A172 (cell line): ENCODE measurements around the gene NT5C1B. TPM values are rescaled to one million over a fixed set of nuclear protein-coding genes. Genes with fewer than 3 reads are reported as not detected.

ENCODE experiments used
- DNase-seq: peaks from one replicate; pipeline ENCODE4 v3.0.0-alpha.2; 2015; ENCODE audit warnings: low spot score
- total RNA-seq: library from RNA; depleted of rRNA; stranded (reverse); fragments of >200 nt; shearing (Covaris generic); gene quantifications from 2 replicates; pipeline ENCODE4 v1.2.3, GENCODE V29; 2014

The NT5C1B gene
- total RNA-seq, 1 experiment from 2014 or later = not detected

DNA sequence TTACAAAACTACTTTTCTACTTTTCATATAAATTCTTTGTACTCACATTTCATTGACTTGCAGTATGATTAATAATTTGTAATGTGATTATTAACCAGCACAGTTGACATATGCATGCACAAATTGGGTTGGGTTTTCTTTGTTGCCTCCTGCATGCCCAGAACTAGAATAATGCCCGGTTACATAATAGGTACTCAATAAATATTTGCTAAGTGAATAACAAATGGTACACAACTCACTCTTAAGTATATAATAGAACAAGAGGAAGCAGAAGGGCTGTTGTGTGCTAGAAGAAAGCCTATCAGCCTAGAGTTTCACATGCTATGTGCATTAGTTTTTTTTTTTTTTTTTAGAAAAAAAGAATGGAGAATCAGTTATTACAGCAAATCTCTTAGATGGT, 38.2 kb downstream of the NT5C1B start:
- DNase-seq = no peak

DNA sequence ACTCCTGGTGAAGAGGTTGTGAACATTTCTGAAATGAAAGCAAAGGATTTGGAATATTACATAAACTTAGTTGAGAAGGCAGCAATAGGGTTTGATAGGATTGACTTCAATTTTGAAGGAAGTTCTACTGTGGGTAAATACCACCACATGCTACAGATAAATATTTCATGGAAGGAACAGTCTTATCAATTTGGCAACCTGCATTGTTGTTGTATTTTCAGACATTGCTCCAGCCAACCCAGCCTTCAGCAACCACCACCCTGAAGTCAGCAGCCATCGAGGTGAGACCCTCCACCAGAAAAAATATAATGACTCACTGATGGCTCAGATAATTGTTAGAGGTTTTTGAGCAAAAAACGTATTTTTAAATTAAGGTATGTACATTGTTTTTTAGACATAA, 38.9 kb downstream of the NT5C1B start:
- DNase-seq = no peak

DNA sequence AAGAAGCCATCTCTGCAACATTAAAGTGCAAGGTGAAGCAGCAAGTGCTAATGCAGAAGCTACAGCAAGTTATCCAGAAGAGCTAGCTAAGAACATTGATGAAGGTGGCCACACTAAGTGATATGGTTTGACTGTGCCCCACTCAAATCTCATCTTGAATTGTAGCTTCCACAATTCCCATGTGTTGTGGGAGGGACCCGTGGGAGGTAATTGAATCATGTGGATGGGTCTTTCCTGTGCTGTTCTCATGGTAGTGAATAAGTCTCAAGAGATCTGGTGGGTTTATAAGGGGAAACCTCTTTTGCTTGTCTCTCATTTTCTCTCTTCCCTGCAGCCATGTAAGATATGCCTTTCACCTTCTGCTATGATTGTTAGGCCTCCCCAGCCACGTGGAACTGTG, 40.3 kb downstream of the NT5C1B start:
- no peak for DNase-seq

DNA sequence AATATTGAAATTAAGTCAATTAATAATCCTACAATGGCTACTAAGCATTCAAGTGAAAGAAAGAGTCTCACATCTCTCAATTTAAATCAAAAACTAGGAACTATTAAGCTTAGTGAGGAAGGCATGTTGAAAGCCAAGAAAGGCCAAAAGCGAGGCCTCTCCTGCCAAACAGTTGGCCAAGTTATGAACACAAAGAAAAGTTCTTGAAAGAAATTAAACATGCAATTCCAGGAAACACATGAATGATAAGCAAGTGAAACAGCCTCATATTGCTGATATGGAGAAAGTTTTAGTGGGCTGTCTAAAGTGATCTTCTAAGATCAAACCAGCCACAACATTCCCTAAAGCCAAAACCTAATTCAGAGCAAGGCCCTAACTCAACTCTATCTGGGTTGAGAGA, 40.7 kb downstream of the NT5C1B start:
- no peak for DNase-seq

DNA sequence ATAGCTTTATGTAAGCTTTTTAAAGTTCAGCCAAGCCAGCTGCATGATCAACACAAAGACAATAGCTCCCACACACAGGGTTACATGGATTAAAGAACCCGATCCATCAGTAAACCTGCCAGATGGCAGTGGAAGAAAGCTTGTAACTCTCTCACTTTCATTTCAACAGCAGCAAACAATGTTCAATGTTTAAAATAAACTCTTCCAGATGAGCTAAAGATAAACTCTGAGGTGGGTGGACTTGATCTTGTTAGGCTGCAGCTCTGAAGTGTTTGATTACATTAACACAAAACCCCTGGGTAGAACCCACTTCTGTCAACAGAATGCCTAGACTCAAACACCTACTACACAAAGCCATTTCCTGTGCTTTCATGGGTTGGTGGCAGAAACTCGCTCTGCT, 42.8 kb downstream of the NT5C1B start:
- DNase-seq = no peak

DNA sequence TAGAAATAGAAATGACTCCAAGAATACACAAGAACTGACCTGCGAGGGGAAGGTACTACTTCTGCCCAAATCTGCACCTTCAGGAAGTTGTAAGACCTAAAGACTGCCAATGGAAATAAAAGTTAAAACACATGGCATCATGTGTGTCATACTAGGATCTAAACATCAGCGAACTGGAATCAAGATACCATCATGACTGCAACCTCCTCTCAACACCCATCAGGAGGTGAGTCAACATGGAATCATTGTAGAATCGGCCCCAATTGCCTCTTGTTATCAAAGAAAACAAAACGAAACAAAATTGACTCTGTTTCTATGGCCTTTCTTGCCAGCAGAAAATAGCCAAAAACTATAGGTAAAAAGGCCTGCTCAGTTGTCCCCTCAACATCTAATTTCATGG, 44.0 kb downstream of the NT5C1B start:
- peak; percentile 44 for DNase-seq

DNA sequence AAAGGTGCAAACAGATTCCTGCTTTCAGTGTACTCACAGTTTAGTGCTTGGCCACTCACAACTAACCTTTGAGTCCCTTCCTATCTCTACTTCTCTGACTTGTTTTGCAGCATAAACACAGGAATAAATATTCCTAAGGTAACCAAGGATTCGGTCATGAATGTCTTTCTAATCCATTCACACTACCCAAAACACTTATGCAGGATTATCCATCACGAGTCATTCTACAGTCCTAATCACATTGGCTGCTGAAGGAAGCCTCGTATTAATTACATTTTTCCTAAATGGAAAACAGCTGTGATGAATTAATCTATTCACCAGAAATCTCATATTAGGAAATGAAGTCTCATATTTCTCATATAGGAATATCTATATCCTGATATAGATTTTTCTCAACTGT, 45.2 kb downstream of the NT5C1B start:
- DNase-seq = no peak

DNA sequence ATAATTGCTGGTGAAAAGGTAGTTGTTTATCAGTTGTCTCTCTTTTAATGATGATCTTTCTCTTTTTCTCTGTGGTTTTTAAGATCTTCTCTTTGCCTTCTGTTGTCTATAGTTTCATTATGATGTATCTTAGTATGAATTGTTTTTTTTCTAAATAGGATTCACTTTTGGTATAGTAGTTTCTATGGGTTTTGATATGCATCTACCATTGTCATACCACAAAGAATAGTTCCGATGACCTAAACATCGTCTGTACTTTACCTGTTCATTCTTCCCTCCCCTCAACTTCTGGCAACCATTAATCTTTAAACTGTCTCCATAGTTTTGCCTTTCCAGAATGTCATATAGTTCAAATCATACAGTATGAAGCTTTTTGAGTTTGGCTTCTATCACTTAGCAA, 48.5 kb downstream of the NT5C1B start:
- DNase-seq = no peak

DNA sequence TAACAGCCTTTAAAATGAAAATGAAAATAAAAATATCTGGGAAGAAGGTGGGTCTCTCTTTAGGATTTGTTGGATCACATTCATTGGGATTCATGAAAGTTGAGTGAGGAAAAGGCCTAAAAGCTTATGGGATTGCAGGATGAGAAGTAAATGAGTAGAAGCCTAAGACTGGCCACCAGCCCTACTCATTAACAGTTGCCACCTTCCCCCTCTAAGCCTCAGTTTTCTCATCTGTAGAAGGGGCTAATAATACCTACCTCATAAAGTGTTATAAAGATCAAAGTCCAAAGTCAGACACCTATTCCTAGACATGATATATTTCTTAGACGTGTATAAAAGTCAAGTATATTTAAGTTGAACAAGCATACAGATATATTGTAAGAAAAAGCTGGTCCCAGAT, 52.7 kb downstream of the NT5C1B start:
- no peak for DNase-seq

DNA sequence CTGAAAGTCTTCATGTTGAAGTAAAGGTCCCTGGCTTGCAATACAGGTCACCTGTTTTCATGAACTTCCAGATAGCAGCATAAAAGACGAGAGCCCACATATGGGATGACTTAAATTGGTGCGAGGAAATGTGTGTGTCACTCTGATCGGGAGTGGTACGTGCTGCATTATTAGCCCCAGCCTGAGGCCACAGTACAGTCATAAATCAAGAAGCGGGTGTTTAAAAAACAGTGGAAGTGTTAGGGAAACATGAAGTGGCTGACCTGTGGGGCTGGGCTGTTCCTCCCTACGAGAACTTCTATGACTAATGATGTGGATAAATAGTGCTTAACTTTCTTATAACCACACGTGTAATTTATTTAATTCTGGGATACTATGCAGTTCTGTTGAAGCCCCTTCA, 53.3 kb downstream of the NT5C1B start:
- peak; percentile 64 for DNase-seq

DNA sequence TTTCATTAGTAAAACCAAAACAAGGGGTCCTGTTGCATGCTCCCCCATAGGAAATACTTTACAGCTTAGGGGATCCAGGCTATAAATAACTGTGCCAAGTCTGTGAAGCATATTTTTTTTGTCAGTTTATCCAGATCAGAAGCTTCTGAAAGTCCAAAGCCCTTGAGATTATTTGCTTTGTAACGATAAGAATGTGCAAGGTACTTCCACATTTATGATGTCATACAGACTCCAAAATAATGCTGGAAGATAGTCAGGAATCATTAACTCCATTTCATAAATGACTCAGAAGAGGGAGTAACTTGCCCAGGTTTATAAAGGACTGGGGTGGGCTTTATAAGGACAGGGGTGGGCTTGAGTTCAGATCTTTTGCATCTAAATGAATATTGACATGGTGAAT, 58.2 kb downstream of the NT5C1B start:
- DNase-seq = no peak

DNA sequence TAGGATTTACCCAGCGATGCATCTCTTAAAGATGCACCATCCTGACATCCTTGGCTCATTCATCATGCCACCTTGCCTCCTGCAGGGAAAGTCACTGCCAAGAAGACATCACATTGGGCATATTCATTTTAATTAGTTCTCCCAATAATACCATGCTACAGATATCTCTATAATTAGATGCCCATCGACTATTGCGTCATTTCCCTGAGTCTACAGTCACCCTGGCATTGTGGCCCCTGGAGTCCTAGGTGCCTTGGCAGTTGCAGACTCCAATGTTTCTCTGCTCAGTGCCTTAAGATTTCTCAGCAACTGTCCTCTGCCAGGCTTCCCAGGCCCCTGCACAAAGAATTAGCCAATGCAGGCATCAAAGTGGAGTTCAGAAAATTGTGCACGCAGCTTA, 61.5 kb downstream of the NT5C1B start:
- DNase-seq = no peak

DNA sequence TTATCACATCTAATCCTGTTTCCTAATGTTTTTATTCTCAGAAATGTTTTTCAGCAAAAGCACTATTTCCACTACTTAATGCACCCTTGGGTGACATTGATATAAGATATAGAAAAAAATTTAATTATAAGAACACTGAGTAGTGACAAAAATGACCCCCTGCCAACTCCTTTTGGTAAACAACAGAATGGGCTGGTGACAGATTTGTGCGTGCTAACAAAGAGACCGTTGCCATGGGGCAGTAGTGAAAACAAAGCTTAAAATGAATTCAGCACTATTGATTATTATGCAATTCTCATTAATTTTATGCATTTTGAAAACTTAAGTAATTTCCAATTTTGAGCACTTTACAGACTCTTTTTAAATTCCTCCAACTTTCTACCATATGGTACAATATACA, 62.0 kb downstream of the NT5C1B start:
- no peak for DNase-seq

DNA sequence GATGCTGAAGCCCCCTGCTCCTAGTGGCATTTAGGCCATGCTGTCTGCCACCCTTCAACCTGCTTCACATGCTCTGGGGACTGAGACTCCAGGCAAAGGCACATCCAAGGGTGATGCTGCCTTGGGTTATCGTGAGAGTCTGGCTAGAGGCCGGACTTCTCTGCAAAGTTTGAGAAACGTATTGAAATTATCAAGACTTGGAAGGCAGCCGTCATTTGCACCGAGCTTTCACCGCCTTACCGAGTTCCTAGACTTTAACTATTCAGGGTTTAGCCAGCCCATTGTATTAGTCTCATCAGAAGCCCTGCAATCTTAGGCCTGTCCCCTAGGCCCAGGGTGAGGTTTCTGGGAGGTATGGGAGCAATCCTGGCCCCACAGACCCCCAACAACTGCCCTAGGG, 62.9 kb downstream of the NT5C1B start:
- DNase-seq = no peak

DNA sequence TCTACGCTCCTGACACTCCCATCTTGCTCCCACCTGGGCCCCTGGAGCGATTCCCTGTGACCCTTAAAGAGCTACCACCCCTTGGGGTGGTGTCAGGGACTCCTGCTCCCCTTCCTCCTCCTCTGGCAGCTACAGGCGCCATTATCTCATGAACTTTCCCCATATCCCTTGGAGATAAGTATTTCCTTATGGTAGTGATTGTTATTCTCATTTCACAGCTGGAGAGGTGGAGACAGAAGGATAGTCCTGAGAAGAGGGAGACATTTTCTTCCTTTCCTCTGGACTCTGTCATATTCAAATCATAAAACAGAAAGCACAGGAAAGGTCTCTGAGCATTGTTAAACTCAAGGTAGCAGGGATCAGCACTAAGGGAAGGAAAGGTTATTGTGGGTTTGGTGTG, 63.5 kb downstream of the NT5C1B start:
- DNase-seq = no peak

DNA sequence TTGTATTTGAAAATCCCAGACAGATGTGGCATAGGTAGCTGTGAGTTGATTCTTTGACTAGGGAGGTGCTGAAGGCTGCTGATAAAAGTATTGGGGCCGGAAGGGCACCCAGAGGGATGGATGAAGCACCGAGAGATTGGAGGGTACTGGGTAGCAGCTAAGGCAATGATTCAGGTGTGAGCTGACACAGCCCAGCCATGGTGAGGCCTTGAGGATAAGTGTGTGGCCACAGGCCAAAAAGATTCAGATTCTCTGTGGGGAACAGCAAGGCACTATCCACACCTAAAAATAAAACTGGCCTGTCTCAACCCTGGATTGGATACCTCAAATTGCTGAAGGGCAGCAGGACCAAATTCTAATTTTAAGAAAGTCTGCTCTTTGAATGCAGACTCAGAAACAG, 64.1 kb downstream of the NT5C1B start:
- DNase-seq = no peak

DNA sequence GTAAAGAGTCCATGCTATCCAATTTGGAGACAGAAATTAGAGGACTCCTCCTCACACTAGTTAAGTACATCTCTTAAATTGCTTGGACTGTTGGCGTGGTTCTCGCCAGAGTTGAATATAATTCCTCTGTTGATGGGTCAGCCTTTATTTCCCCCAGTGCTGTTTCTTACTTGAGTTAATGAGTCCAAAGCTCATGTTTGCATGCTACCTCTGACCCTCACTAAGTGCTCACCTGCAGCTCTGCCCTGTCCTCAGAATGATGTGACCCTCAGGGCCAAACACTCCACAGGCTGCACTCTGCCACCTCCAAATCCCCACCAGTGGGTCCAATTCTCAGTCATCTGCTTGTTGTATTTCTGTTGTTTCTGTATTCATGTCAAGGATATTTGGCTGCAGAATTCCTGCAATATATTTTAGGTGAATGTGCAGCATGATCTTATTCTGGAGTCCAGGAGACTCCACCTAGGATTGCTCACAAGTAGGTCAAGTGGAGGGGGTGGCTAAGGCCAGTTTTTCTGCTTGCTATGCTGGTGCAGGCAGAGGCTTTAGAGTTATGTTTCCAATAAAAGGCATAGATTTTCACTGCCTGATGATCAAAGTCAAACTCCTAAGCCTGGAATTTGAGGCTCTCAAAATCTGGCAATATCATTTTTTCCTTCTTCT, 66.8 kb downstream of the NT5C1B start:
- DNase-seq = no peak

DNA sequence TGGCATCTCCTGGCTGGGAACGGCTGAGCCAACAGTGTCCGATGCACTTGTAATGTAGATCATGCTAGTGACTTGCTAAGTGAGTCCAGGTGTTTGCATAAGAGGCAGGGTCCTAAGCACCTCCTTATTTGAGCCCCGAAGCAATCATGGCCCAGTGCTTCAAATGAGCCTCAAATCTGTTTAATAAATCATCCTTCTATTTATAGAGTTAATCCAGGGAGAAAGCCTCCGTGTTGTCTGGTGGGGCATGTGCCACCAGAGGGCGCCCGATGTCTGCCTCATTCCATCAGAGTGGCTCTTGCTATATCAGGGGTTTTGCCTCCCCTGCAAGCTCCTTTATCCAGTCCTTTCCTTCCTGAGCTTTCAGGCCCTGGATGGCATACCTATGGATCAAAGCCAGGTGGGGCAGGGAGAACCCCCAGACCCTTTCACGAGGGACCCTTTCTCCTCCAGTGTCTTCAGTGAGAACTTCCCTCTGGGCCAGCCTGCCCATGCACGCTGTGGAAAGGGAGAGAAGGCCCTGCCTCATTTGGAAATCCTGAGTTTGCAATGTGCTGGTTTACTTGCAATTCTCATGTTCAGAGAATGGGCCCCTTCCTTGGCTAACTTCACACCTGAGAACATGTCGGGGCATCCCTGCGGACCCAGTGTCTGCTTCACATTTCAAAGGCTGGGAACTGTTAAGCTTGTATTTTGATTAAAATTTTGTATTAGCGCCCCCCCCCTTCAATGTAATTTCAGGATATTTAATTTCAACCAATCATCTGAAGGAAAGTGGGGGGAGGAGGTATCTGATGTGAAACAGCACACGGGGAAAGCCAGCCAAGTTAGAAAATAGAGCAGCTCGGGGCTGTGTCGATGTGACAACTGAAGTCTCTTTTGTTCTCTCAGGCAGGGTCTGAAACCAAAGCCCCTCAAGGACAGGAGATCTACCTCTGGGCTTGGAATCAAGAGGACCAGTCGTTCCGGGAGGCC, 68.6 kb downstream of the NT5C1B start:
- DNase-seq = peak; percentile 74

DNA sequence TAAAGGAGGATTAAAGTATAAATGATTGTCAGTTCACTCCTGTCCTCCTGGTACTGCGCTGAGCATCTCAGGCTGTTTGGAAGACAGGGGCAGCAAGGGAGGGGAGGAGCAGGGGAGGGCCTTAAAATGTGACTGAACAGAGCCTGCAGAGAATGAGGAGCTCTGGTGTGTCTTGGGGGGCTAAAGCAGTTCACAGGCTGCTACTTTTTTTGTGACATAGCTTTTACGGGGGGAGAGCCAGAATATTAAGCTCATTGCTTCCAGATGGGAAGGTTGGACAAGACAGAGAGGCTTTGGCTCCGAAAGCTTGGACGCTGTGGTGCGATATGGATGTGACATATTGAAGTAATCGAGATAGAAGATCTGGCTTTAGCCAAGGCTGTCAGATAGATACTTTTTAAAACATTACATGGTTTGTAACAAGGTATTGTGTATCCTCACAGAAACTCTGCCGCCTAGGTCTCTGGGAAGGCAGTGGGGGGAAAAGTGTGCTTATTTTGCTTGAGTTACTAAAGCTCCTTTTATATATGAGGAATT, 69.4 kb downstream of the NT5C1B start:
- no peak for DNase-seq

DNA sequence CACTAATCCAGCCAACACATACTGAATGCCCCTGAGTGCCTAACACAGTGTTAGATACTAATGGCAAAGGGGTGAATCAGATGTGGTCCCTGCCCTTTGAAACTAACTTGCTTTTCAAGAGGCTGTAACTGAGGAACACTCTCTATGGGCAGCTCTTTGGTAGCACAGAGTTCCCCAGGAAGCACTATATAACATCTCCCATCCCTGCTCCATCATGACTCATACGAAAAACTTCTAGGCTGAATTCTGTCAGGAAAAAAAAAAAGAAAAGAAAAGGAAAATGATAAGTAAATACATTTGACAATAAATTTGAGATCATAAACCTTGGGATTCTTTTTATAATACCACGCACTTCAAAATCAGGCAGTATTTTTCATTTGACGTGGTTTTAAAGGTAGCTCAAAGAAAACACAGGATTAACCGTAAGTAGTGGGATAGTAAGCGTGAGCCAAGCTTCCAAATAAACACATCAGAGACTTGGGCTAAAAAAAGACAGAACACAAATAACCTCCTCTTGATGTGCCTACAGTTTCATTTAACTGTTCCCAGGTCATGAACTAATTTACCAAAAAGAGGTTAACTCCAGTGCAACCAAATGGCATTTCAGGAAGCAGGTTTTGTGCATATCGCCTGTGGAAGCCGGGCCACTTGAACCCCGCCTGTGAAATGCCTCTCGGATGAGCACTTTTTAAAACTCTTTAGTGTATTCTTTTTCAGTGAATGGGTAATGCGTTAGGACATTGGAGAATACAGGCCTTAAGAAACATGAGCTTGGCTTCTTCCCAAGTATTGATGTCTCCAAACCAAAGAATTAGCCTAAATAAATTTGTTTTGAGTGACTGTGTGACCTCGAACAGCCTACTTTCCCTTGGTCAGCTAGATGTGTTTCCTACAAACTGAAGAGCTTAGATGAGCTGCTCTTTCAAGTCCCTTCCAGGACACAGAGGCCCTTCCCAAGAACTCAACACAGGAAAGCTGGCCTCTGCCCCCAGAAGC, 71.0 kb downstream of the NT5C1B start:
- DNase-seq = peak; percentile 55

DNA sequence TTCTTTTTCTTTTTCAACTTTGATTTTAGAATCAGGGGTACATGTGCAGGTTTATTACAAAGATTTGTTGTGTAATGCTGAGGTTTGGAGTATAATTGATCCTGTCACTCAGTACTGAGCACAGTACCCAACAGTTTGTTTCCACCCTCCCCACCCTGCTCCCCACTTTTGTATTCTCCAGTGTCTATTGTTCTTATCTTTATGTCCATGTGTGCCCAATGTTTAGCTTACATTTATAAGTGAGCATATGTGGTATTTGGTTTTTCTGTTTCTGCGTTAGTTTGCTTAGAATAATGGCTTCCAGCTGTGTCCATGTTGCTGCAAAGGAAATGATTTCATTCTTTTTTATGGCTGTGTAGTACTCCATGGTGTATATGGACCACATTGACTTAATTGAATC, 72.0 kb downstream of the NT5C1B start:
- DNase-seq = no peak

DNA sequence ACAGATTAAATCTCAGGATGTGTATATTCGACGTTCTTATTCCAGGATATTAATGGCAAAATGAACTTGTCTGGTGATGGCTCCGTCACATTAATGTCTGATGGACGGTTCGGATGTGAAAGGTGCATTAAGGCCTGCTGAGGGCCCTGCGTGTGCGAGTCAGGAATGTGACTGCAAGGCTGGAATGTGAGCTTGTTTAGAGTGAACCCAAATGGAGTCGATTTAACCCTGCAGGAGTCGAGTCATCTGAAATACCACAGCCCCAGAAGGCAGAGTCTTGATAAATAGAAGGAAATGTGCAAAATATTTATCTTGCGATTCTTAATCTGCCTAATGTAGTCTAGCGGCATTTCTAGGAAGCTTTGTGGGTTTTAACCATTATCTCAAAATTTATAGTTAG, 73.3 kb downstream of the NT5C1B start:
- DNase-seq = peak; percentile 65
